Stimulated activated CD8-positive, alpha-beta memory T cell treated with anti-CD3 and anti-CD28 coated beads, Interleukin-4, amount 100 ng/mL, for 4 hours (primary cell): ENCODE results near the gene CAMK4.
"Not testable (repeated sequence)": the region's sequence is repeated elsewhere in the genome, so short reads cannot be mapped to it uniquely, and the experiment has no call there.

Source experiments
- DNase-seq, 2 donors: peaks; one replicate each; pipeline ENCODE4 v3.0.0-alpha.2; 2020; ENCODE audit warnings: low read depth in 2 of 2, low spot score in 1 of 2

CAMK4 gene

GRCh38 chr5:111377306-111377705 lies 153.1 kb downstream of the CAMK4 start:
- DNase-seq, result no peak

GRCh38 chr5:111379391-111379816 lies 155.2 kb downstream of the CAMK4 start:
- DNase-seq, result no peak

- no peak for DNase-seq
Measured at GRCh38 chr5:111383288-111383970, 159.2 kb downstream of the CAMK4 start.

- no peak for DNase-seq
Measured at GRCh38 chr5:111384220-111384619, 160.0 kb downstream of the CAMK4 start.

- no peak for DNase-seq
Measured at GRCh38 chr5:111385051-111385450, 160.9 kb downstream of the CAMK4 start.

- no peak for DNase-seq
Measured at GRCh38 chr5:111385970-111386831, 162.0 kb downstream of the CAMK4 start.

GRCh38 chr5:111386832-111387162 lies 162.6 kb downstream of the CAMK4 start:
- DNase-seq, result no peak

GRCh38 chr5:111387361-111387760 lies 163.2 kb downstream of the CAMK4 start:
- DNase-seq, result no peak

- no peak for DNase-seq
Measured at GRCh38 chr5:111389390-111390082, 165.4 kb downstream of the CAMK4 start.

GRCh38 chr5:111392181-111392580 lies 168.0 kb downstream of the CAMK4 start:
- no peak for DNase-seq

- no peak for DNase-seq
Measured at GRCh38 chr5:111394586-111394985, 170.4 kb downstream of the CAMK4 start.

GRCh38 chr5:111398013-111398412 lies 173.8 kb downstream of the CAMK4 start:
- no peak for DNase-seq

GRCh38 chr5:111399113-111399512 lies 174.9 kb downstream of the CAMK4 start:
- no peak for DNase-seq

- no peak for DNase-seq
Measured at GRCh38 chr5:111401906-111402305, 177.7 kb downstream of the CAMK4 start.

- DNase-seq, result no peak
Measured at GRCh38 chr5:111404270-111404769, 180.1 kb downstream of the CAMK4 start.

GRCh38 chr5:111407562-111407961 lies 183.4 kb downstream of the CAMK4 start:
- no peak for DNase-seq

- no peak for DNase-seq
Measured at GRCh38 chr5:111408817-111409216, 184.6 kb downstream of the CAMK4 start.

GRCh38 chr5:111409266-111409665 lies 185.1 kb downstream of the CAMK4 start:
- not testable (repeated sequence) for DNase-seq

GRCh38 chr5:111410067-111410466 lies 185.9 kb downstream of the CAMK4 start:
- not testable (repeated sequence) for DNase-seq

GRCh38 chr5:111411301-111411700 lies 187.1 kb downstream of the CAMK4 start:
- no peak for DNase-seq

- no peak for DNase-seq
Measured at GRCh38 chr5:111412593-111412992, 188.4 kb downstream of the CAMK4 start.

GRCh38 chr5:111415053-111415452 lies 190.9 kb downstream of the CAMK4 start:
- DNase-seq, result no peak
